Vagina (tissue), 2 donors: ENCODE data around the gene BRCA1. TPM values are rescaled to one million over a fixed set of nuclear protein-coding genes. Genes with fewer than 3 reads are reported as not detected.
"Not testable (repeated sequence)": the region's sequence is repeated elsewhere in the genome, so short reads cannot be mapped to it uniquely, and the experiment has no call there.

Source experiments
- DNase-seq, 2 donors: peaks; one replicate each; pipeline ENCODE4 v3.0.0-alpha.2; 2017; ENCODE audit errors: extremely low spot score in 2 of 2
- H3K27ac ChIP-seq: fragments of 200-600 bp; sonication (generic); one replicate; pipeline ENCODE4 v1.5.1; 2019
- H3K27me3 ChIP-seq: fragments of 200-600 bp; sonication (generic); one replicate; pipeline ENCODE4 v1.5.1; 2019
- H3K36me3 ChIP-seq, 2 donors: fragments of 200-600 bp; sonication (generic); one replicate each; pipeline ENCODE4 v1.5.1; 2017 to 2019
- H3K4me1 ChIP-seq: fragments of 200-600 bp; sonication (generic); one replicate; pipeline ENCODE4 v1.5.1; 2019
- H3K4me3 ChIP-seq, 2 donors: fragments of 200-600 bp; sonication (generic); 1 replicate in 1 of 2; 2 replicates in 1 of 2; pipeline ENCODE4 v1.5.1; 2016 to 2019
- H3K9me3 ChIP-seq: fragments of 200-600 bp; sonication (generic); one replicate; pipeline ENCODE4 v1.5.1; 2019
- CTCF ChIP-seq, 3 experiments: fragments of 450-650 bp in 2 of 3; fragments of 200-600 bp in 1 of 3; sonication (generic) in 1 of 3; IDR thresholded peaks; one replicate each; pipeline ENCODE4 v1.5.1; 2017 to 2019; ENCODE audit warnings: antibody characterized with exemption in 3 of 3, mild to moderate bottlenecking in 2 of 3, moderate library complexity in 2 of 3
- POLR2A ChIP-seq, 2 donors: fragments of 450-650 bp; IDR thresholded peaks; one replicate each; pipeline ENCODE4 v1.6.1; 2017; ENCODE audit warnings: antibody characterized with exemption in 2 of 2, mild to moderate bottlenecking in 2 of 2, moderate library complexity in 2 of 2
- POLR2AphosphoS5 ChIP-seq, 2 donors: sonication (generic); formaldehyde crosslinking; IDR thresholded peaks; one replicate each; pipeline ENCODE4 v1.9.0; 2017; ENCODE audit warnings: antibody characterized with exemption in 2 of 2, mild to moderate bottlenecking in 2 of 2, low read depth in 1 of 2; ENCODE audit not compliant: insufficient read depth in 1 of 2
- intact Hi-C: fragments of 100-400 bp; cut with DNase I; formaldehyde crosslinking; loops from one replicate; pipeline ENCODE4 v1.15.1; 2023
- total RNA-seq: library from RNA; depleted of rRNA; stranded (reverse); fragments of >200 nt; gene quantifications from one replicate; pipeline ENCODE4 v1.2.3, GENCODE V29; 2016

The BRCA1 gene
- total RNA-seq, 1 donor from 2014 or later: 6.6 TPM

- H3K4me3 ChIP-seq: peak overlapping the region; percentile 48 to 84
- no peak for TF ChIP-seq CTCF (IDR thresholded peaks at IDR 0.05)
- TF ChIP-seq POLR2AphosphoS5 (IDR thresholded peaks at IDR 0.05; ENCODE audit: insufficient read depth in 1 of 2, low read depth in 1 of 2): peak in 1 of 2 donors; percentile 18
- H3K9me3 ChIP-seq: no peaks in the 10 kb centered on the region
- H3K36me3 ChIP-seq: no peaks in the 10 kb centered on the region
- H3K4me1 ChIP-seq: peaks cover 48% of the 10 kb centered on the region
- peak in 1 of 2 donors; percentile 87 for DNase-seq
- intact Hi-C loops: loop anchor here (2.0 kb wide), 1 partner anchor 147 kb away; the partner anchor contains the start of gene VAT1
- no peaks in the 10 kb centered on the region for H3K27me3 ChIP-seq
- H3K27ac ChIP-seq: peak overlapping the region; percentile 99
Measured at GRCh38 chr17:43169561-43170139, 44.5 kb upstream of the BRCA1 start.

GRCh38 chr17:43165971-43166370, 40.8 kb upstream of the BRCA1 start:
- H3K36me3 ChIP-seq, intact Hi-C loops, H3K4me3 ChIP-seq, DNase-seq, H3K27ac ChIP-seq, H3K9me3 ChIP-seq, H3K27me3 ChIP-seq: not testable (repeated sequence)
- H3K4me1 ChIP-seq: peaks cover 15% of the 10 kb centered on the region

GRCh38 chr17:43159957-43160356, 34.8 kb upstream of the BRCA1 start:
- H3K4me1 ChIP-seq, intact Hi-C loops, H3K27ac ChIP-seq, DNase-seq, H3K9me3 ChIP-seq, H3K4me3 ChIP-seq, H3K36me3 ChIP-seq, H3K27me3 ChIP-seq: not testable (repeated sequence)

- intact Hi-C loops, H3K4me1 ChIP-seq, H3K27ac ChIP-seq, DNase-seq, H3K4me3 ChIP-seq, H3K27me3 ChIP-seq, H3K9me3 ChIP-seq, H3K36me3 ChIP-seq: not testable (repeated sequence)
Measured at GRCh38 chr17:43159232-43159631, 34.1 kb upstream of the BRCA1 start.

- TF ChIP-seq POLR2A (IDR thresholded peaks at IDR 0.05): no peak
- no peak for TF ChIP-seq POLR2AphosphoS5 (IDR thresholded peaks at IDR 0.05; ENCODE audit: insufficient read depth in 1 of 2, low read depth in 1 of 2)
- TF ChIP-seq CTCF (IDR thresholded peaks at IDR 0.05): no peak
- no peaks in the 10 kb centered on the region for H3K9me3 ChIP-seq
Measured at GRCh38 chr17:43155666-43156065, 30.5 kb upstream of the BRCA1 start.

GRCh38 chr17:43153197-43153835, 28.2 kb upstream of the BRCA1 start:
- H3K4me3 ChIP-seq, intact Hi-C loops, H3K27me3 ChIP-seq, H3K36me3 ChIP-seq, H3K9me3 ChIP-seq, DNase-seq, H3K4me1 ChIP-seq, H3K27ac ChIP-seq: not testable (repeated sequence)

More at GRCh38 chr17:43155666-43156065, 30.5 kb upstream of the BRCA1 start:
- Histone ChIP-seq H3K36me3 (no peaks in the 10 kb centered on the region), H3K4me1 (no peaks in the 10 kb centered on the region), H3K4me3 (no peak overlapping the region), H3K27ac (no peak overlapping the region), H3K27me3 (no peaks in the 10 kb centered on the region)
- intact Hi-C loops: no loop called here
- no peak for DNase-seq

- Histone ChIP-seq H3K9me3 (no peaks in the 10 kb centered on the region), H3K4me3 (no peak overlapping the region), H3K4me1 (no peaks in the 10 kb centered on the region), H3K27ac (no peak overlapping the region), H3K36me3 (no peaks in the 10 kb centered on the region), H3K27me3 (no peaks in the 10 kb centered on the region)
- no peak for DNase-seq
- intact Hi-C loops: no loop called here
- no peak for TF ChIP-seq CTCF (IDR thresholded peaks at IDR 0.05)
- TF ChIP-seq POLR2A (IDR thresholded peaks at IDR 0.05): no peak
- TF ChIP-seq POLR2AphosphoS5 (IDR thresholded peaks at IDR 0.05; ENCODE audit: insufficient read depth in 1 of 2, low read depth in 1 of 2): no peak
Measured at GRCh38 chr17:43151880-43152456, 26.8 kb upstream of the BRCA1 start.
